Natural killer cell treated with Interleukin-12 subunit alpha and Interleukin-12 subunit beta and Interleukin-15 and Interleukin-18, amount 100 ng/mL, for 72 hours (primary cell): ENCODE results near the gene CLIC5. TPM values are rescaled to one million over a fixed set of nuclear protein-coding genes. Genes with fewer than 3 reads are reported as not detected.

Source experiments
- ATAC-seq, 2 donors: fragments of 150-1000 bp; cut with Tn5 transposase in 1 of 2; sonication (Bioruptor Pico), chemical (Tn5 transposase) in 1 of 2; 2 replicates each; pipeline ENCODE4 v1.10.0; 2021
- DNase-seq: peaks from one replicate; pipeline ENCODE4 v3.0.0; 2022; ENCODE audit warnings: low spot score
- H3K27ac Mint-ChIP-seq, 2 donors: 1 replicate in 1 of 2; 2 replicates in 1 of 2; pipeline ENCODE4 v1.8.0; 2022; ENCODE audit warnings: mixed read lengths in 2 of 2, mild to moderate bottlenecking in 1 of 2, moderate library complexity in 1 of 2
- H3K27me3 Mint-ChIP-seq, 2 donors: 1 replicate in 1 of 2; 2 replicates in 1 of 2; pipeline ENCODE4 v1.8.0; 2022; ENCODE audit warnings: mixed read lengths in 2 of 2
- H3K36me3 Mint-ChIP-seq: one replicate; pipeline ENCODE4 v1.8.0; 2022; ENCODE audit warnings: mixed read lengths
- H3K4me1 Mint-ChIP-seq, 2 donors: 1 replicate in 1 of 2; 2 replicates in 1 of 2; pipeline ENCODE4 v1.8.0; 2022; ENCODE audit warnings: low read depth in 2 of 2, mixed read lengths in 2 of 2, mild to moderate bottlenecking in 1 of 2
- H3K4me3 Mint-ChIP-seq: one replicate; pipeline ENCODE4 v1.8.0; 2022; ENCODE audit warnings: mixed read lengths
- H3K9me3 Mint-ChIP-seq: 2 replicates; pipeline ENCODE4 v1.8.0; 2022; ENCODE audit warnings: mixed read lengths
- total RNA-seq, 2 donors: library from RNA; stranded (reverse); gene quantifications; one replicate each; pipeline ENCODE4 v1.2.3, GENCODE V29; 2022

The CLIC5 gene
- total RNA-seq, 2 donors from 2014 or later = 0.38 to 3.8 TPM

DNA sequence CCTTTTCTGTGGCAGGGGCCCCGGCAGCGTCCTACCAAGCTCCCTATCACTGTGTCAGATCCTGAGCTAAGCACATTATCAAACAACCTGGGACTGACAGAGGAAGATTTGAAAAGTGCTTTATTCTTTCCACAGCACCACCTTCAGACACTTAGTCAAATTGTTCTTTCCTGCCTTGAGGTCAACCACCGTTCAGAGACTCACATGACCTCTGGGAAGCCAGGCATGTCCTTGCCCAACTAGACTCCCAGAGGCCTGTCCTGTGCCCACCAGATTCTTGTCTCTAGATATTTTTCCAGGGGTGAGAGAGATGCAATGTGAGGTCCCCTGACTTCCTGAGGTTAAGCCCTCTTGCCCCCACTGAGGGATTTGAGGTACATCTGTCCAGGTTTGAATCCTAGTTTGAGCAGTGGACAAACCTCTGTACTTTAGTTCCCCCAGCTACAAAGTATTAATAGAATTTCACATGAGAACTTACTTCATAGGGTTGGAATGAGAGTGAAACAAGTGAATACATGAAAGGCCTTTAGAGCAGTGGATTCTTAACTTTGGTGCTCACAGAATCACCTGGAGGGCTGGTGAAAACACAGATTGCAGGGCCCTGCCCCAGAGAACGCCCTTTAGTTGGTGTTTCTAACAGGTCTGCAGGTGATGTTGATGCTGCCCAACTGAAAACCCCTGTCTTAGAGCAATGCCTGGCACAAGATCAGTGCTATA is 179.8 kb downstream of the CLIC5 start:
- Mint-ChIP-seq H3K27ac (peak overlapping the region; percentile 86 to 95), H3K27me3 (peaks cover 3 to 8% of the 10 kb centered on the region in 2 donors), H3K4me3 (peak overlapping the region; percentile 66), H3K9me3 (no peaks in the 10 kb centered on the region), H3K4me1 (peaks cover 40 to 61% of the 10 kb centered on the region in 2 donors), H3K36me3 (no peaks in the 10 kb centered on the region)
- no peak for DNase-seq
- peak in 1 of 2 donors; percentile 46 for ATAC-seq

DNA sequence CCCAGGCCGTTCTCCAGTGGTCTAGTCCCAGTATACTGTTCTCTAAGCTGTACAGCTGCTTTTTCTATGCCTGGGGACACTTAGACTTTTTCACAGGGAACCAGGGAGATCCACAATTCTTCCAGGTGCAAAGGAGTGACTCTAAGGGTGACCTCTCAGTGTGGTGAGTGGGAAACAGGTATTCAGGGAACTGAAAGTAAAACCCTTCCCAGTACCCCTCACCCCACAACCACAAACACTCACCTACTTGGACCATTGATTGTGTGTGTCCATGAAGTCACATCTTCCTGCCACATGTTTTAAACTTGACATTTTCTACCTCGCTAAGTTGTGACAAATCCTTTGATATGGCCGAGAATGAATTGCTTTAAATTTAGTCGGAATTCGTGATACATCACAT is 183.6 kb downstream of the CLIC5 start:
- H3K9me3 Mint-ChIP-seq = no peaks in the 10 kb centered on the region
- H3K4me3 Mint-ChIP-seq = peak overlapping the region; percentile 70
- ATAC-seq (no peak), DNase-seq (no peak)
- peaks cover 40 to 62% of the 10 kb centered on the region in 2 donors for H3K4me1 Mint-ChIP-seq
- H3K27ac Mint-ChIP-seq = peak overlapping the region; percentile 91 to 95
- H3K27me3 Mint-ChIP-seq = peaks cover 0 to 2% of the 10 kb centered on the region in 2 donors
- H3K36me3 Mint-ChIP-seq = peaks cover 6% of the 10 kb centered on the region

Other genes with a start within 250 kb of the CLIC5 start
- gene ENPP4, start 114.1 kb upstream of the CLIC5 start, total RNA-seq = 10 to 100 TPM in 1 of 2 donors, 1 to 10 TPM in 1; 7.6 to 25.5 TPM
- 1 to 10 TPM in 1 of 2 donors, under 1 TPM in 1; 0.14 to 1.0 TPM for gene ENPP5, start 155.1 kb upstream of the CLIC5 start, total RNA-seq